ENCODE data around the gene AGAP2.
A peak's percentile ranks its signal among the peaks of the same experiment; 100 is the strongest.

Gene AGAP2

DNA sequence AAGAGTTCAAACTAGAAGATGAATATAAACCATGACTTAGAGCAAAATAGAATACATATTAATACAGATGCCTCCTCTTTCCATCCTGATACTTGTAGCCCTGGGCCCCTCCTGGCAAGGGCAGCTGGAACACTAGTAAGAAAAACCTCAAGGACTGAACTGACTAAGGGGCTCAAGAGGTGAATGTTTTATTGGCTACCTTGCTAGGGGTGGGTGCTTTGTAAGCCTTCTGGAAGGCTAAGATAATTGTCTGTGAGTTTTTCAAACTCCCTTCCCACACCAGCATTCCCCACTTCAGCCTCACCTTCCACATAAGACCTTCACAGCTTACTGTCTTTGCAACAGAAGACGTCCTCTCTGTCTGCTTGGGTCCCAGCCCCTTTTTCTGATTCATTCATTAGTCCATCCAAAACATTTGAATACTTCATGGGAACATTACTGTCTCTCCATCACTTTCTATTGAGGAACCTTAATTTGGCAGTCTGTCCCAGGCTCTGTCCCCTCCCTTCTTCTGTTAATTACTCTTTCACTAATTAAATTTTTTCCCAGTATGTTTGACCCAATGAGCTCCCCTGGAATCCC lies 15.3 kb upstream of the AGAP2 start:
- DNase-seq (ENCODE audit: low read depth) = no peak

- DNase-seq (ENCODE audit: low read depth) = no peak
Measured at GRCh38 chr12:57752668-57753000, 14.1 kb upstream of the AGAP2 start.

DNA sequence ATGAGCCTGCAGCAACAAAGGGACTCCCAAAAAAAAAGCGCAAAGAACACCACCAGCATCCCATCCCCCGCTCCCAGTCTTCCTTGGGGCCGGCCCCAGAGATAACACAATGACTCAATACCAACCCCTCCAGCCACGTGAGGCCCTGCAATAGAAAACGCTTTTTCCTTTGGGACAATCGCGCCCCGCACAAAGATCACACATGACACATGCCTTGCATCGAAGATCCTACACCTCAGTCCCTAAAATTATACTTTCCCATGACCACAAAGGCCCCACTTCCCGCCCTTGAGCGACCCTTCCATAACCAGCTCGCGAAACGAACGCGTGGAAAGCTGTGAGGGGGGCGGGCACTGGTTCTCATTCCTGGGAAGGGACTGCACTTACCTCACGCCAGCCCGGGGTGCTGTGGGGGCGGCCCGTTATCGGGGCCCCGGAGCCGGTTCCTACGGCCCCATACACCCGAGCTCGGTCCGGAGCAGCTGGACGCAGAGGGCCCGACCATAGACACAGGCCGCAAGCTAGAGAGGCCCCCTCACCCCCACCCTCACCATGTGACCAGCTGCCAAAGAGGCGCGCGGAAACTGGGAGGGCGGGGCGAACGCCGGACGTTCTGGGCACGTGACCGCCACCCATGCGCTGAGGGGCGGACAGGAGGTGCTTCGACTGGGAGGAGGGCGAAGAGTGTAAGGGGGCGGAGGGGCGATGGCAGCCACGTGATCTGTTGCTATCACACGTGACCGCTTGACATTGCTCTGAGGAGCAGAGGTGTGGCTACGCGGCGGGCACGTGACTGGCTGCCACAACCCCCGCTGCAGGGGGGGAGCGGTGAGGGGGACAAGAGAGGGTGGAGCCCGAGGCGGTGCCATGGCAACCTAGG lies 13.5 kb upstream of the AGAP2 start, which contains the start of gene CDK4:
TSS of gene CDK4 (minus strand) at position 523 of the 880 bp plus-strand sequence. CDS start 593 bp downstream, outside the sequence.
- peak; percentile 99 for DNase-seq (ENCODE audit: low read depth)

GRCh38 chr12:57751432-57751787 lies 12.9 kb upstream of the AGAP2 start:
- no peak for DNase-seq (ENCODE audit: low read depth)

- no peak for DNase-seq (ENCODE audit: low read depth)
Measured at GRCh38 chr12:57750561-57751431, 12.3 kb upstream of the AGAP2 start.

DNA sequence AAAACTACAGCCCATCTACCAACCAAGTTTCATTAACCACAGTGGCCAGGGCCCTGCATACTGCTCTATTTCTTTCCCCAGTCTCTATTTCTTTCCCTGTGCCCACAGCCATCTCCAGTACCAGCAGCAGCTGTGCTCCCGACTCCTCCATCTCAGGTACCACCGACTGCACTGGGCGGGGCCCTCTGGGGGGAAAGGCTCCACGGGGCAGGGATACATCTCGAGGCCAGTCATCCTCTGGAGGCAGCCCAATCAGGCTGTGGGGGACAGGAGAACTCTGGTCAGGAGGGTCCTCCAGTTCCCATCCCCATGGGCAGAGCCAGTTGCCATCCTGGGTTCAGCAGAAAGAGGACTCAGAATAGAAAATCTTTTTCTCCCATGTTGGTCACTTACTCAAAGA lies 10.5 kb upstream of the AGAP2 start:
- DNase-seq (ENCODE audit: low read depth) = no peak

- no peak for DNase-seq (ENCODE audit: low read depth)
Measured at GRCh38 chr12:57746025-57746424, 7.5 kb upstream of the AGAP2 start.

- DNase-seq (ENCODE audit: low read depth) = no peak
Measured at GRCh38 chr12:57745485-57745881, 6.9 kb upstream of the AGAP2 start.

GRCh38 chr12:57744777-57745484 lies 6.4 kb upstream of the AGAP2 start, which contains the start of gene TSPAN31:
TSPAN31 (plus strand) TSS chr12:57745039; CDS start chr12:57745155, 116 bp downstream.
- DNase-seq (ENCODE audit: low read depth) = peak; percentile 99

GRCh38 chr12:57744194-57744776 lies 5.7 kb upstream of the AGAP2 start:
- peak; percentile 79 for DNase-seq (ENCODE audit: low read depth)

- no peak for DNase-seq (ENCODE audit: low read depth)
Measured at GRCh38 chr12:57743769-57744168, 5.2 kb upstream of the AGAP2 start.

DNA sequence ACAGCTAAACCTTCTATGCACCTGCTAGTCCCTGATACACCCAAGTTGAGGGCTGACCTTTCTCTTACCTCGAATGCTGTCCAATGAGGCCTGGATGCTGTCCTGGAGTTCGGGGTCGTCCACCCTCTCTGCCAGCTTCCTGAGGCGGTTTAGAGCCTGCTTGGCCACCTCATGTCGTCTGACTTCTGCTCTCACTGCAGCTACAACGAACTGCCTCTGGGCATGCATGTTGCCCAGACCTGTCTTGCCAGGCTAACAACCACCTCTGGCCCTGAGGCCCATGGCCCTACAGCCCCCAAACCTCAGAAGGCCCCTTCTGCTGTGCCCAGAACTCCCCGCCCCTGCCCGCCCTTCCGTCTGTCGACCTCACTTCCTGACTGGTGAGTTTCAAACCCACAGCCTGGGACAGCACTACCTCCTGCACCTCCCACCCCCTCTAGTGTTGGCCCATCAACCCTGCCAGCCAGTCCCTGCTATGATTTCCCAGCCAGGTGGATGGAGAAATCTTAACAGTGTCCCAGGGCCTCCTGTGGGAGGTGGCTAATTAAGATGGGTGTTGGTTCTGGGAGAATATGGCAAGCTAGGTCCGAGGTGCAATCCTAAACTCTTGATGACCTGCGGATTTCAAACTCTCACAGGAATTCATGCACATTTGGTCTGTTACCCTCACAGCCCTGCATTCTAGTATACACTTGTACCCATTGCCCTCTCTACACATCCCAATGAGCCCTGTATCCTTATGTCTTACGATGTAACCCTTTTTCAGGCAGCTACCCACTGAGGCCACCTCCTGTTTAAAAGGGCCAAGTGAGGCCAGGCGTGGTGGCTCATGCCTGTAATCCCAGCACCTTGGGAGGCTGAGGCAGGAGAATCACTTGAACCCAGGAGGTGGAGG lies 3.5 kb upstream of the AGAP2 start:
- DNase-seq (ENCODE audit: low read depth) = no peak

GRCh38 chr12:57741413-57741789 lies 2.9 kb upstream of the AGAP2 start:
- DNase-seq (ENCODE audit: low read depth) = no peak

- no peak for DNase-seq (ENCODE audit: low read depth)
Measured at GRCh38 chr12:57740656-57741412, 2.3 kb upstream of the AGAP2 start.

DNA sequence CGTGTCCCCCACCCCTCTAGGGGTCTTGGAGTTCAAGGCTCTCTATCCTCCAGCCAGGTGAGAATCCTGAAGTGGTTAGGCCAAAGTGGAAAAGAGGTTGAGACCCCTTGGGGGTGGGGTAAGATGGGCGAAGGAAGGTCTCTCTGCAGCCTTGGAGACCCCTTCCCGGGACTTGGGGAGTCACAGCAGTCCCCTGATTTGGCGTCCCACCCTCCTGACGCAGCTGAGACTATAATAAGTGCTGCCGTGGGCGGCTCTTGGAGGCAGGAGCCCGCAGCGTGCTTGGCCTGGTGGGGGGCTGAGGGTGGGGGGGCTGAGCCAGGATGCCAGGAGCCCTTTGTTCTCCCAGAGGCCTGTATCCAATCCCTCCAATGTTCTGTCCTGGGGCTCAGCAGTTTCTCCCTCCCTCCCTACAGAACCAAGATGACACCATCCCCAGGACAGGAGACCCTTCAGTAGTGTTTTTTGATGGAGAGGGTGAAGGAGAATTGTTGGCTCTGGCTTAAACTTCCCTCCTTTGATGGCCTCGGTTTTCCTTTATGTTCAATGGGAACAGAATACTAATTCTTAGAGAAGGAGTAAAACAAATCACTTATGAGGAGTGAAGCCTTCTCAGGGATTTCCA lies 1.5 kb upstream of the AGAP2 start:
- no peak for DNase-seq (ENCODE audit: low read depth)

DNA sequence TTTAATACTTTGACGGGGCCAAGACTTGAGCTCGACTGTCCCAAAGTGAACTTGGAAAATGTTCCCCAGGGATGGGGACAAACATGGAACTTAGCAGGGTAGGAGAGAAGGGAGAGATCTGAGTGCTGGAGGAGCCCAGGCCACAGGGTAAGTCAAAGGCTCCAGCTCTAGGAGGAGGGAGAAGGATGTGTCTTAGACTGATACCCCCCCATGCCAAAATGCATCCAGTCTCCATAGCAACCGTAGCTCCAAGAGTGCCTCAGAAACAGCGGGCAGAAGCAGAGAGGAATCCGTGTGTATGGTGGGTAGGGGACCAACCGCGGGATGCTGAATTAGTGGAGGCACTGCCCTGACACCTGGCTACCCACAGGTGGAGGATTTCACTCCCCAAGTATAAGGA lies 845 bp upstream of the AGAP2 start:
- DNase-seq (ENCODE audit: low read depth) = no peak

DNA sequence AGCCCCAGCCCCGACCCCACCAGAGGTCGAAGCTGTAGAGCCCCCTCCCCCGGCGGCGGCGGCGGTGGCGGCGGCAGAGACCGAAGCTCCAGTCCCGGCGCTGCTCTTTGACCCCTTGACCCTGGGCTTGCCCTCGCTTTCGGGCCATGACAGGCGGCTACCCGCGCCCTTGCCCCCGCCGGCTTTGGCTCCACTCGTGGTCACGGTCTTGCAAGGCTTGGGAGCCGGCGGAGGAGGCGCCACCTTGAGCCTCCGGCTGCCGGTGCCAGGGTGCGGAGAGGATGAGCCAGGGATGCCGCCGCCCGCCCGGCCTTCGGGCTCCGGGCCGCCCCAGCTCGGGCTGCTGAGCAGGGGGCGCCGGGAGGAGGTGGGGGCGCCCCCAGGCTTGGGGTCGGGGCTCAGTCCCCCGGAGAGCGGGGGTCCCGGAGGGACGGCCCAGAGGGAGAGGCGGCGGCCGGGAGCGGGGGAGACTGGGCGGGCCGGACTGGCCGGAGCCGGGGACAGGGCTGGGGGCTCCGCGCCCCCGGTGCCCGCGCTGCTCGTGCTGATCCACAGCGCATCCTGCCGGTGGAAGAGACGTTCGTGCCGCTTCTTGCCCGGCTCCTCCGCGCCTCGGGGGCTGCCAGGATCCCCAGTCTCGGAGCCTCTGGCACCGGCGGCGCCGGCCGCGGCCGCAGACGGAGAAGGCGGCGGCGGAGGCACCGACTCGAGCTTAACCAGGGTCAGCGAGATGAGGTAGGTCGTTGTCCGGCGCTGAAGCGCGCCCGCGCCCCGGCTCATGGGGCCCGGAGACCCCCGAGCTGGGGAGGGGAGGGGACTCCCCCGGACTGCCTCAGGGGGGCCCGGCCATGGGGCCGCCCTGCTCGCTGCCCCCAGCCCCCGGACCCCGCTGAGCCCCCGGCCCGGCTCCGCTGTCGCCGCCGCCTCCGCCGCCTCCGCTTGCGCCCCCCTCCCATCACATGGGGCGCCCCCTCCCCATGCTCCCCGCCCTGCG lies 778 bp downstream of the AGAP2 start:
- no peak for DNase-seq (ENCODE audit: low read depth)

Measured in stromal cell of bone marrow (primary cell).